Sigmoid colon (tissue), 7 donors: Measurements from ENCODE around the gene HDAC9. TPM values are rescaled to one million over a fixed set of nuclear protein-coding genes. Genes with fewer than 3 reads are reported as not detected.
"Not testable (repeated sequence)": the region's sequence is repeated elsewhere in the genome, so short reads cannot be mapped to it uniquely, and the experiment has no call there.

ENCODE experiments used
- DNase-seq: peaks from one replicate; pipeline ENCODE4 v3.0.0-alpha.2; 2019
- H3K27ac ChIP-seq, 4 donors: fragments of 200-600 bp; sonication (generic); one replicate each; pipeline ENCODE4 v1.5.1; 2016 to 2019; ENCODE audit warnings: mild to moderate bottlenecking in 1 of 4
- H3K27me3 ChIP-seq, 3 donors: fragments of 200-600 bp; sonication (generic); one replicate each; pipeline ENCODE4 v1.5.1; 2019; ENCODE audit warnings: mild to moderate bottlenecking in 1 of 3
- H3K36me3 ChIP-seq, 4 donors: fragments of 200-600 bp; sonication (generic); one replicate each; pipeline ENCODE4 v1.5.1; 2016 to 2019
- H3K4me1 ChIP-seq, 4 donors: fragments of 200-600 bp; sonication (generic); one replicate each; pipeline ENCODE4 v1.5.1; 2017 to 2019
- H3K4me3 ChIP-seq, 4 donors: fragments of 200-600 bp; sonication (generic); one replicate each; pipeline ENCODE4 v1.5.1; 2017 to 2019; ENCODE audit warnings: mild to moderate bottlenecking in 2 of 4, moderate library complexity in 1 of 4
- H3K9me3 ChIP-seq, 4 donors: fragments of 200-600 bp in 3 of 4; sonication (generic) in 3 of 4; one replicate each; pipeline versions ENCODE4 v1.5.1 to v1.6.1; 2013 to 2019
- EP300 ChIP-seq, 4 donors: sonication (generic); formaldehyde crosslinking; IDR thresholded peaks; one replicate each; pipeline ENCODE4 v1.6.1; 2017; ENCODE audit warnings: antibody characterized with exemption in 4 of 4
- POLR2A ChIP-seq, 2 donors: fragments of 450-650 bp; IDR thresholded peaks; one replicate each; pipeline ENCODE4 v1.6.1; 2016; ENCODE audit warnings: antibody characterized with exemption in 2 of 2, mild to moderate bottlenecking in 2 of 2, moderate library complexity in 2 of 2
- POLR2AphosphoS5 ChIP-seq, 4 donors: sonication (generic); formaldehyde crosslinking; IDR thresholded peaks; one replicate each; pipeline ENCODE4 v1.6.1; 2017; ENCODE audit warnings: antibody characterized with exemption in 4 of 4
- WGBS, 2 donors: extraction: QIAGEN DNeasy Blood & Tissue Kit; methylation state at CpG; one replicate each; pipeline ENCODE4 v1.1.7; 2013; 5-methylcytosine and 5-hydroxymethylcytosine counted together
- intact Hi-C: fragments of 100-400 bp; cut with DNase I; formaldehyde crosslinking; loops from one replicate; pipeline ENCODE4 v1.15.1; 2023
- polyA plus RNA-seq, 3 donors: library from polyadenylated mRNA; stranded (reverse); fragments of 200-250 nt; gene quantifications; one replicate each; pipeline ENCODE4 v1.2.3, GENCODE V29; 2013
- total RNA-seq, 4 donors: library from RNA; depleted of rRNA; stranded (reverse); fragments of >200 nt; gene quantifications; one replicate each; pipeline ENCODE4 v1.1.0, GENCODE V29; 2016
- TF ChIP-seq, protein P1 (sequence below), 4 experiments: fragments of 450-650 bp in 3 of 4; fragments of 200-600 bp in 1 of 4; IDR thresholded peaks; one replicate each; pipeline ENCODE4 v1.5.1; 2016 to 2019; ENCODE audit warnings: antibody characterized with exemption in 4 of 4, mild to moderate bottlenecking in 3 of 4, moderate library complexity in 2 of 4
- donor health status: healthy with polysubstance abuse.
- donor health status: Bipolar disorder and iron deficiency.
- donor health status: healthy.

The HDAC9 gene
- total and polyA plus RNA-seq, 7 donors, result 2.4 to 38.2 (median 22.2) TPM

DNA sequence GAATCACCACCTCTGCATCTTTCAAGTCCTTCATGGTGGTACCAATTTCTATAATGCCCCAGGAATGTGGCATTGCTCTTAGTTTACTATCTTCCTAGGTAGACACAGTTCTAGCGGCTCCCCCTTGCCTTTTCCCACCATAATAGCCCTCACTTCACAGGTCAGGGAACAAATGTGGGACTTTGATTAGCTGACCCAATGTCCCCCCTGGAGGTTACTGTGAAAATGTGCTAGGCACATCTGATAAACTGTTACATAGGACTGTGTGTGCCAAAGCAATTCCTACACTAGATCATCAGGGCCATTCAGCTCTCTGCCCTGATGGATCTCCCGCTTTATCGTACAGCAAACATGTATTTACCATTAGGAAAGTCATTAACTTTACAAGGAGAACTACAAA lies 527.9 kb downstream of the HDAC9 start:
- H3K27ac ChIP-seq, result no peak overlapping the region
- intact Hi-C loops, result no loop called here
- no peaks in the 10 kb centered on the region for H3K36me3 ChIP-seq
- no peaks in the 10 kb centered on the region for H3K27me3 ChIP-seq
- H3K9me3 ChIP-seq, result no peaks in the 10 kb centered on the region
- no peak overlapping the region for H3K4me3 ChIP-seq
- WGBS, 2 donors, result 69 to 85% methylated on average over 3 of the region's 3 CpGs
- no peak for DNase-seq
- no peaks in the 10 kb centered on the region for H3K4me1 ChIP-seq
- no peak for TF ChIP-seq POLR2A (IDR thresholded peaks at IDR 0.05)
- TF ChIP-seq, protein P1, sequence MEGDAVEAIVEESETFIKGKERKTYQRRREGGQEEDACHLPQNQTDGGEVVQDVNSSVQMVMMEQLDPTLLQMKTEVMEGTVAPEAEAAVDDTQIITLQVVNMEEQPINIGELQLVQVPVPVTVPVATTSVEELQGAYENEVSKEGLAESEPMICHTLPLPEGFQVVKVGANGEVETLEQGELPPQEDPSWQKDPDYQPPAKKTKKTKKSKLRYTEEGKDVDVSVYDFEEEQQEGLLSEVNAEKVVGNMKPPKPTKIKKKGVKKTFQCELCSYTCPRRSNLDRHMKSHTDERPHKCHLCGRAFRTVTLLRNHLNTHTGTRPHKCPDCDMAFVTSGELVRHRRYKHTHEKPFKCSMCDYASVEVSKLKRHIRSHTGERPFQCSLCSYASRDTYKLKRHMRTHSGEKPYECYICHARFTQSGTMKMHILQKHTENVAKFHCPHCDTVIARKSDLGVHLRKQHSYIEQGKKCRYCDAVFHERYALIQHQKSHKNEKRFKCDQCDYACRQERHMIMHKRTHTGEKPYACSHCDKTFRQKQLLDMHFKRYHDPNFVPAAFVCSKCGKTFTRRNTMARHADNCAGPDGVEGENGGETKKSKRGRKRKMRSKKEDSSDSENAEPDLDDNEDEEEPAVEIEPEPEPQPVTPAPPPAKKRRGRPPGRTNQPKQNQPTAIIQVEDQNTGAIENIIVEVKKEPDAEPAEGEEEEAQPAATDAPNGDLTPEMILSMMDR (IDR thresholded peaks at IDR 0.05), result no peak
- no peak for TF ChIP-seq POLR2AphosphoS5 (IDR thresholded peaks at IDR 0.05)
- TF ChIP-seq EP300 (IDR thresholded peaks at IDR 0.05), result no peak

DNA sequence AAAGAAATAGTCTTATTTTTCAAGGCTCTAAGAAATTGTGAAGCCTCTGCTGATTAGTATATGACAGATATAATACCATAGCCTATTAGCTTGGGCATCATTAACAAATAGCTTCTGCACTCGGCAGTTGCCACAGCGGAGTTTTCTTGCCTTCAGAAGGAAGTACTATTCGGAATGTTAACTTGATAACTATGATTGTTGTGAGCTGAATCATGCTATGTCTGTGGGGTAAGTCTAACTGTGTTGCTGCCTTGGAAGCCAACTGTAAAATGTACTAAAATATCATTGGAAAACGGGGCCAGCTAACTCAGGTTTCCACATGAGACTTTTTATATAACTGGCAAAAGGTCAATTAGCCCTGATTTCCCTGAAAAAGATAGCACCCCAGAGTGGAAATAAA lies 528.7 kb downstream of the HDAC9 start:
- intact Hi-C loops, result no loop called here
- 50 to 76% methylated on average over 4 of the region's 4 CpGs for WGBS, 2 donors
- H3K4me3 ChIP-seq, result no peak overlapping the region
- H3K4me1 ChIP-seq, result no peaks in the 10 kb centered on the region
- no peak overlapping the region for H3K27ac ChIP-seq
- no peak for TF ChIP-seq EP300 (IDR thresholded peaks at IDR 0.05)
- no peak for TF ChIP-seq POLR2A (IDR thresholded peaks at IDR 0.05)
- no peak for TF ChIP-seq POLR2AphosphoS5 (IDR thresholded peaks at IDR 0.05)
- TF ChIP-seq, protein P1 (IDR thresholded peaks at IDR 0.05), result no peak
- no peak for DNase-seq
- H3K9me3 ChIP-seq, result no peaks in the 10 kb centered on the region
- no peaks in the 10 kb centered on the region for H3K27me3 ChIP-seq
- no peaks in the 10 kb centered on the region for H3K36me3 ChIP-seq

DNA sequence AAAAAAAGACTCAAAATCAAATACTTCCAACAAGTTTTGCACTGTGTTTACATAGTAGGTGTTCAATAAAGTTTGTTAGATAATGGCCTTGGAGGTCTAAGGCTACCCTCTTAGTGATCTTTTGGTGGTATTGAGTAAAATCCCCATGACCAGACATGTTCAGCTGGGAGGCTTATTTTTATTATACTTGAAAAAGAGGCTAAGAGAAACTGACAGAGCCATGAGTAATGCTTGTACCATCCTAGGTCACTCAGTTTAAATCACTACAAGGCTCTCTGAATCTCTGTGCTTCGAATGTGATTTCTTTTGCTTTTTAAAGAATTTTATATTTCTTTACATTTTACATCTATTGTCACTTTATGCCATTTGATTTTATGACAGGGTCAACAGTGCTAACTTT lies 531.3 kb downstream of the HDAC9 start:
- no peak overlapping the region for H3K4me3 ChIP-seq
- TF ChIP-seq EP300 (IDR thresholded peaks at IDR 0.05), result no peak
- no peak for TF ChIP-seq POLR2A (IDR thresholded peaks at IDR 0.05)
- no peak overlapping the region for H3K27ac ChIP-seq
- H3K4me1 ChIP-seq, result peaks cover 0 to 11% (median 5%) of the 10 kb centered on the region in 4 donors
- WGBS, 2 donors, result 48 to 58% methylated on average over 1 of the region's 1 CpG
- intact Hi-C loops, result no loop called here
- no peaks in the 10 kb centered on the region for H3K36me3 ChIP-seq
- DNase-seq, result no peak
- no peaks in the 10 kb centered on the region for H3K27me3 ChIP-seq
- H3K9me3 ChIP-seq, result no peaks in the 10 kb centered on the region

DNA sequence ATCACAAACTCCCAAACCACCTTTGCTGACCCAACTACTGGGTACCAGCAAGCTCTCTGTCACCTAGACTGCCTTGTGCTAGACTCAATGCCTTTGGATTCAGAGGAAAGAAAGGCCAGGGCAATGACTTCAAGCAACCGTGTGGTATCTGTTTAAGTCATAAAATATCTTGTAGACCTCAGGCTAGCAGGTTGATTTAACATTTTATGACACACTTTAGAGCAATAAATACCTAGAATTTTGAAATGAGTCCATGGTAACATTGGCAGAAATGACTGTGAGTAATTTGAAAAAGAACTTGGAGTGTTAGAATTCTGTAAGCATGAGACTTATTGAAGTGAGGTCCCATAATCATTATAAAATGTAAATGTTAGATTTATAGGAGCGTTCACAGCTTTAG lies 534.7 kb downstream of the HDAC9 start:
- Histone ChIP-seq H3K27ac (peak overlapping the region in 1 of 4 donors; percentile 44), H3K4me1 (peaks cover 0 to 11% (median 5%) of the 10 kb centered on the region in 4 donors), H3K9me3 (peaks cover 0 to 3% (median 0%) of the 10 kb centered on the region in 4 donors), H3K4me3 (no peak overlapping the region), H3K27me3 (no peaks in the 10 kb centered on the region), H3K36me3 (no peaks in the 10 kb centered on the region)
- WGBS, 2 donors, result 29 to 61% methylated on average over 2 of the region's 2 CpGs
- TF ChIP-seq POLR2A (IDR thresholded peaks at IDR 0.05) (no peak), EP300 (IDR thresholded peaks at IDR 0.05) (no peak), POLR2AphosphoS5 (IDR thresholded peaks at IDR 0.05) (no peak)
- TF ChIP-seq, protein P1 (IDR thresholded peaks at IDR 0.05), result no peak
- intact Hi-C loops, result no loop called here
- no peak for DNase-seq

DNA sequence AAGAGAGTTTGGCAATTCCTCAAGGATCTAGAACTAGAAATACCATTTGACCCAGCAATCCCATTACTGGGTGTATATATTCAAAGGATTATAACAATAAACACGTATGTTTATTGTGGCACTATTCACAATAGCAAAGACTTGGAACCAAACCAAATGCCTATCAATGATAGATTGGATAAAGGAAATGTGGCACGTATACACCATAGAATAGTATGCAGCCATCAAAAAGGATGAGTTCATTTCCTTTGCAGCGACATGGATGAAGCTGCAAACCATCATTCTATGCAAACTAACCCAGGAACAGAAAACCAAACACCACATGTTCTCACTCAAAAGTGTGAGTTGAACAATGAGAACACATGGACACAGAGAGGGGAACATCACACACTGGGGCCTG lies 537.4 kb downstream of the HDAC9 start:
- DNase-seq, H3K27me3 ChIP-seq, intact Hi-C loops, H3K9me3 ChIP-seq, H3K4me3 ChIP-seq, H3K27ac ChIP-seq, H3K36me3 ChIP-seq: not testable (repeated sequence)
- WGBS, 2 donors, result 76 to 89% methylated on average over 3 of the region's 3 CpGs
- peaks cover 0 to 11% (median 5%) of the 10 kb centered on the region in 4 donors for H3K4me1 ChIP-seq

DNA sequence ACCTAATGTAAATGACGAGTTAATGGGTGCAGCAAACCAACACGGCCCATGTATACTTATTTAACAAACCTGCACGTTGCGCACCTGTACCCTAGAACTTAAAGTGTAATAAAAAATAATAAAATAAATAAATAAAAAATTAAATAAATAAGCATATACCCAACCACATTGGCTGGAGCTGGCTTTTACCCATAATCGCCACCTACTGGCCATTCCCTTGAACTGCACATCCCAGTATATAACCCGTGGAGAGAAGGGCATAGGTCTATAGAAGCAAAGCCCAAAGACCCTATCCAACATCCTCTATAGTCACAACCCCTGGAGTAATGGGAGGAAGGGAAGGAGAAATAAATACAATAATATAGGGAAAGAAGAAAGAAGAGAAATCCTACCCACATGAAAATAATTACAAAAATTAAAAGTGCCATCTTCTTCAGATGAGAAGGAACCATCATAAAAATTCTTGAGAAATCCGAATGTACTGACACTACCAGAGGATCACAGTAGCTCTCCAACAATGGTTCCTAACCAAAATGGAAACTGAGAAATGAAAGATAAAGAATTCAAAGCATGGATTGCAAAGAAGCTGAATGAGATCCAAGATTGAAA lies 556.3 kb downstream of the HDAC9 start:
- no peak overlapping the region for H3K4me3 ChIP-seq
- intact Hi-C loops, result no loop called here
- H3K27ac ChIP-seq, result no peak overlapping the region
- H3K9me3 ChIP-seq, result peaks cover 0 to 3% (median 1%) of the 10 kb centered on the region in 4 donors
- H3K4me1 ChIP-seq, result no peaks in the 10 kb centered on the region
- no peaks in the 10 kb centered on the region for H3K36me3 ChIP-seq
- WGBS, 2 donors, result 61 to 66% methylated on average over 7 of the region's 7 CpGs
- no peak for DNase-seq
- TF ChIP-seq POLR2A (IDR thresholded peaks at IDR 0.05), result no peak
- TF ChIP-seq, protein P1 (IDR thresholded peaks at IDR 0.05), result peak in 3 of 4 experiments; percentile 28 to 67 (median 43)
- H3K27me3 ChIP-seq, result no peaks in the 10 kb centered on the region
